ENCODE measurements around the gene GLTP.
"Not testable (repeated sequence)": the region's sequence is repeated elsewhere in the genome, so short reads cannot be mapped to it uniquely, and the experiment has no call there.

Gene GLTP

DNA sequence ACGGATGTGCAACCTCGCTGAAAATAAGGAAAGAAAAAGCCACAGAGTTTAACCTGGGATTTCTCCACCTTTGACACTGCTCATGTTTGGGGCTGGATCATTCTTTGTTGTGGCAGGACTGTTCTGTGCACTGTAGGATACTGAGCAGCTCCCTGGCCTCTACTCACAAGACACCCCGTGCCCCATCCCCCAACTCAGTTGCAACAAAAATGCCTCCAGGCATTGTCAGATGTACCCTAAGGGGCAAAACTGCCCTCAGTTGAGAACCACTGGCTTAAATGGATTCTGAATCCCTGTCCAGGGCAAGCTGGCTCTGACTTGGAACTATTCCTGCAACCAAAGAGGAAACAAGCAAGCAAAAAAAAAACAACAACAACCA lies 2.1 kb downstream of the GLTP start:
- no peak for DNase-seq (ENCODE audit: low read depth in 2 of 2)

DNA sequence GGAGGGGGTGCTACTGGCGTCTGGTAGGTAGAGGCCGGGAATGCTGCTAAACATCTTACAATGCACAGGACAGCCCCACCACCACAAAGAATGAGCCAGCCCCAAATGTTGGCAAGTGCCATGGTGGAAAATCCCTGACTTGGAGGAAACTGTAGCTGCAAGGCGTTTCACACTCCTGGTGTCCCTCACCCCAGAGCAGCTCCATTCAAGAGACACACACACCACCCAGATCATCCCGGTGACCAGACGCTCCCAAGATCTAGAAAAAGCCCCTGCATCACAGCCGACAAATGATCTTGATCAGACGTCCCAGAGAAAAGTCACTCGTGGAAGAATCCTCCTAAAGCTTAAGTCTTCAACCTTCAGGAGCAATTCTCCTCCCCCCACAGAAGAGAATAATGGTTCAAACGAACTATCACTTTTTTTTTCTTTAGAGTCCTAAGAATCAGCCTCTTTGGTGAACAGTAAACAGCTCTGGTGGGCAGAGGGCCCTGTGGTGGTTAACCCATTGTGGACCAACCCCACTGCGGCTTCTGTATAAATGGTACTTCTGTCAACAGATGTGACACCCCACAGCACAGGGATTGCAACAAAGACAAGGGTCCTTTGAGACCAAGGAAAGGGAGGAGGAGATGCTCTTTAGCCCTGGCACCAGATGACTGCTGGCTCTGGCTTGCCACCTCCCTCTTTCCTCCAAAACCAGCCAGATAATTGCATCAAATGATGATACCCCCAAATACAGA lies 2.7 kb downstream of the GLTP start:
- no peak for DNase-seq (ENCODE audit: low read depth in 2 of 2)

GRCh38 chr12:109876406-109876805 lies 3.9 kb downstream of the GLTP start:
- no peak for DNase-seq (ENCODE audit: low read depth in 2 of 2)

DNA sequence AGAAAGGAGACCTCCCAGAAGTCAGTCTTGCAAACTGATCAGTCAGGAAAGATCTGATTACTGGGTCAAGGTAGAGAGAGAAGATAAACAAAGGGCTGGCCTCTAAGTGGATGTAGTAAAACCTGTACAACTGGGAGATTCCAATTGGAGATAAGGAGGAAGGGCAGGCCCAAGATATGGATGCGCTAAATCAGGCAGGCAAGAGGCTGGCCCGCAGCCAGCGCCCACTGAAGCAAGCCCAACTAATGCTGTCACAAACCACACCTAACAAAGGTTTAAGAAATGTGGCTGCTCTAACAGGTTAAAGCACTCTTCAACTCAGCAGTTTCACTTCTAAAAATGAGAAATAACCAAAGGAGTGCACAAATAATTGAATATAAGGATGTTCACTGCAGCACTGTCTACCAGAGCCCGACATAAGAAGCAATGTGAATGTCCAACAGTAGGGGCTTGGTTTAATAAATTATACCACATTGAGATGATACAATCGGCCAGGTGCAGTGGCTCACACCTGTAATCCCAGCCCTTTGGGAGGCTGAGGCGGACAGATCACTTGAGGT lies 4.7 kb downstream of the GLTP start:
- DNase-seq (ENCODE audit: low read depth in 2 of 2), result no peak

DNA sequence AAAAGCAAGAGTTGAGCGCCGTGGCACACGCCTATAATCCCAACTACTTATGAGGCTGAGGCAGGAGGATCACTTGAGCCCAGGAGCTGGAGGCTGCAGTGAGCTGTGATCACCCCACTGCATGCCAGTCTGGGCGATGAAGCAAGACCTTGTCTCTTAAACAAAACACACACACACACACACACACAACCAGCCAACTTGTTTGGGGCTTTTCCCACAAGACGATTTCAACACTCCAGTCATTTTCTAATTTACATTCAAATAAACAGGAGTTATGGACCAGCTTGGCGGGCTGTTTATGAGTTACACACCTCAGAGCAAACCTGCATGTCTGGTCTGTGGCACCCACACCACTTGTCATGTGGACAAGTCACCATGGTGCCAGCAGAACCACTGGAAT lies 6.7 kb downstream of the GLTP start:
- DNase-seq (ENCODE audit: low read depth in 2 of 2), result no peak

GRCh38 chr12:109871668-109872314 lies 8.6 kb downstream of the GLTP start:
- no peak for DNase-seq (ENCODE audit: low read depth in 2 of 2)

DNA sequence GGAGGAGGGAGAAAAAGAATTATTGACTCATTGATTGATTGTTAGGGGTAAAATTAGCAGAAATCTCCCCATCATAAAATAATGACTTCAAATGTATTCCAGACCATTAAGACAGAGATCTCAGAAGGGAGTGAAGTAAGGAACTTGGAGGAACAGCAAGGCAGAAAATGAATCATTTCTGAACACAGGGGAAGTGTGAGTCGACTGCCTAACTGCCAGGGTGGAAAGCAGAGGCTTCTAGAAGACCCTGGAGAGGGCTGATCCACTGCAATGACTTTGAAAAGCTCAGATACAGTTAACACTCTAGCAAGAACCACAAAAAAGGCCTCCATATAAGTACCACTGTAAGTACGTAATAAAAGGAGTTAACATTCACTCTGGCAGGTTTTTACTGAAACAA lies 9.7 kb downstream of the GLTP start:
- DNase-seq (ENCODE audit: low read depth in 2 of 2), result no peak

- no peak for DNase-seq (ENCODE audit: low read depth in 2 of 2)
These were observed 11.9 kb downstream of the GLTP start for GRCh38 chr12:109868182-109869051.

DNA sequence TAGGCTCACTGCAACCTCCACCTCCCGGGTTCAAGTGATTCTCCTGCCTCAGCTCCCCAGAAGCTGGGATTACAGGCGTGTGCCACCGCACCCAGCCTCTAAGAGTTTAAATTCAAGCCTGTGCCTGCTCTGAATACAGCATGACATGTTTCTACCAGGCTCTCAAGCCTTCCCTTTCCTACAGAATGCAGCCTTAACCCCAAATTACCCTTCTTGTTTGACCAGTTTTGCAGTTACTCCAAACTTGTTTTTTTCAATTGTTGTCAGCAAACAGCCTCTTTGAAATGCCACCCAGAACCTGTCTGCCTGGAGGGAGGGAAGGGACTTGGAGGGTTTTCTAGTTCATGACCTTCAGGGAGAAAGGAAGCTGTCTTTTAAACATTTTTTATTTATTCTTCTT lies 15.4 kb downstream of the GLTP start:
- DNase-seq (ENCODE audit: low read depth in 2 of 2), result no peak

- no peak for DNase-seq (ENCODE audit: low read depth in 2 of 2)
These were observed 16.3 kb downstream of the GLTP start for GRCh38 chr12:109863847-109864712.

DNA sequence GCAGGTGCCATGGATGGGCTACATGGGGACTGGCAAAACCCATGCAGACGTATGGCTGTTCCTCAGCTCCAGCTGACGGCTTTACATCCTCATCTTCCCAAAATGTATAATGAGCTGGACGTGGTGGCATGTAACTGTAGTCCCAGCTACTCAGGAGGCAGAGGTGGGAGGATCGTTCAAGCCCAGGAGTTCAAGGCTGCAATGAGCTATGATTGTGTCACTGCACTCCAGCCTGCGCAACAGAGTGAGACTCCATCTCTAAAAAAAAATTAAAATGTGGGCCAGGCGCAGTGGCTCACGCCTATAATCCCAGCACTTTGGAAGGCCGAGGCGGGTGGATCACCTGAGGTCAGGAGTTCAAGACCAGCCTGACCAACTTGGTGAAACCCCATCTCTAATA lies 17.9 kb downstream of the GLTP start:
- not testable (repeated sequence) for DNase-seq (ENCODE audit: low read depth in 2 of 2)

GRCh38 chr12:109861689-109862314 lies 18.5 kb downstream of the GLTP start:
- DNase-seq (ENCODE audit: low read depth in 2 of 2), result no peak

- DNase-seq (ENCODE audit: low read depth in 2 of 2), result no peak
These were observed 19.4 kb downstream of the GLTP start for GRCh38 chr12:109860977-109861376.

DNA sequence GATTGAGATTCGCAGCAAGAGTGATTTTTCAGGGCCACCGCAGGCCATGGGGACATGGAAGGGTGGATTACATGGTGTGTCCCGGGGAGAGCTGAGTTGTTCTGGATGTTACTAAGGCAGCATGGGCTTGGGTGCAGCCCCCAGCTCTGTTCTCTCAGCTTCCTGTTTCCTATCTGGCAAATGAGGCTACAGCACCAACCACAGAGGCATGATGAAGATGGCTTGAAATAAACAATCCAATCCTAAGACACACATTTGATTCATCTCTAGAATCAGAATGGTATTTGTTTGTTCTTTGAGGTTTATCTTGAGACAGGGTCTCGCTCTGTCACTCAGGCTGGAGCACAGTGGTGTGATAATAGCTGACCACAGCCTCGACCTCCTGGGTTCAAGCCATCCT lies 21.6 kb downstream of the GLTP start:
- no peak for DNase-seq (ENCODE audit: low read depth in 2 of 2)

GRCh38 chr12:109857715-109858114 lies 22.6 kb downstream of the GLTP start:
- no peak for DNase-seq (ENCODE audit: low read depth in 2 of 2)

GRCh38 chr12:109855377-109855776 lies 25.0 kb downstream of the GLTP start:
- no peak for DNase-seq (ENCODE audit: low read depth in 2 of 2)

GRCh38 chr12:109850518-109850917 lies 29.8 kb downstream of the GLTP start:
- not testable (repeated sequence) for DNase-seq (ENCODE audit: low read depth in 2 of 2)

GRCh38 chr12:109847142-109847735 lies 33.1 kb downstream of the GLTP start:
- DNase-seq (ENCODE audit: low read depth in 2 of 2), result no peak

DNA sequence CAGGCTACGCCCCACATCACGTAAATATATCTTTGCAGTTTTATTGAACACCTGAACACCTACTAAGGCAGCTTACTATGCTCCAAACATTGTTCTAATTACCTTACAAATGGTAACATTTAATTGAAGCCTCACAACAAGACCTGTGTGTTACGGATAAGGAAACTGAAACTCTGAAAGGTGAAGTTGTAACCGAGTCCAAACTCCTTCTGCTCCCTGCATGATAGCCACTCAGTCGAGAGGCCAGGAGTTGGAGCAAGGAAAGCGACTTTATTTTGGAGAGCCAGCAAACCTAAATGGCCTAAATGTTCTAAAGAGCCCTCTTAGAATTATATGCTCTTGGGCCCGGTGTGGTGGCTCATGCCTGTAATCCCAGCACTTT lies 34.5 kb downstream of the GLTP start:
- no peak for DNase-seq (ENCODE audit: low read depth in 2 of 2)

DNA sequence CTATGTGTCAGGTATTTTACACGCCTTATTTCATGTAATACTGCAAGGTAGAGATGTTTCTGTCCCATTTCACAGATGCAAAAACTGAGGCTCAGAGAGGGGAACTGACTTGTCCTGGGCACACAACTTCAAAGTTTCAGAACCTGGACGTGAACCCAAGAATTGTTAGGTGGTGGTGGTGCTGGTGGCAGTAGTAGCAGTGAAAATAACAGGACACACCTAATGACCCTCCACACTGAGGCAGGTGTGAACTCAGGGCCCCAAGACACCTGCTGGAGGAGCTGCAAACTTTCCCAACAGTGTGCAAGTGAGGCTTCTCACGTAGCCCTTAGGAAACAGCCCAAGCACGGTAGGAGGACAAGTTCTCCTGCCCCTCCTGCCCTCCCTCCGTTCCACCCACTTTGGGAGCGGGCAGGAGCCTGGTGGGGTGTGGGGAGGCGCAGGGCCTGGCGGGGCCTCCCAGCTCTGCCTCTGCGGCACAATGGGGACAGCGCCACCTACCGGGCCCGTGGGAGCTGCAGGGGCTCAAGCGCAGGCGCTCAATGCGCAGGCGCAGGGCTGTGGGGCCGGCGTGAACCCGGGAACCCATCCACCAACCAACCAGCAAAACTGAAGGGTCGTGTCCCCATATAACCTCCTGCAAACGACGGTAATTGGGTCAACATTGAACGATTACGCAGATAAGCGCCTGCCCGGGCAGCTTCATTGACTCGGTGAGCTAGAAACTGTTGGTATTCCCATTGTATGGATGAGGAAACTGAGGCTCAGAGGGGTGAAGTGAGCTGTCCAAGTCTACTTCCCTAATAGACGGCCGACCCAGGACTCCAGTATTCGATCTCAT lies 35.1 kb downstream of the GLTP start:
- peak; percentile 62 to 69 for DNase-seq (ENCODE audit: low read depth in 2 of 2)
